GM20431 (cell line): ENCODE measurements around the gene LRRC37A3.
"Not testable (repeated sequence)": the region's sequence is repeated elsewhere in the genome, so short reads cannot be mapped to it uniquely, and the experiment has no call there.

Experiments used
- in situ Hi-C: fragments of 300-500 bp; cut with MseI, MboI; formaldehyde crosslinking; loops from one replicate; pipeline ENCODE4 v1.15.0; 2020; ENCODE audit warnings: low sequenced_read_pairs; ENCODE audit not compliant: unreplicated experiment

LRRC37A3 gene

DNA sequence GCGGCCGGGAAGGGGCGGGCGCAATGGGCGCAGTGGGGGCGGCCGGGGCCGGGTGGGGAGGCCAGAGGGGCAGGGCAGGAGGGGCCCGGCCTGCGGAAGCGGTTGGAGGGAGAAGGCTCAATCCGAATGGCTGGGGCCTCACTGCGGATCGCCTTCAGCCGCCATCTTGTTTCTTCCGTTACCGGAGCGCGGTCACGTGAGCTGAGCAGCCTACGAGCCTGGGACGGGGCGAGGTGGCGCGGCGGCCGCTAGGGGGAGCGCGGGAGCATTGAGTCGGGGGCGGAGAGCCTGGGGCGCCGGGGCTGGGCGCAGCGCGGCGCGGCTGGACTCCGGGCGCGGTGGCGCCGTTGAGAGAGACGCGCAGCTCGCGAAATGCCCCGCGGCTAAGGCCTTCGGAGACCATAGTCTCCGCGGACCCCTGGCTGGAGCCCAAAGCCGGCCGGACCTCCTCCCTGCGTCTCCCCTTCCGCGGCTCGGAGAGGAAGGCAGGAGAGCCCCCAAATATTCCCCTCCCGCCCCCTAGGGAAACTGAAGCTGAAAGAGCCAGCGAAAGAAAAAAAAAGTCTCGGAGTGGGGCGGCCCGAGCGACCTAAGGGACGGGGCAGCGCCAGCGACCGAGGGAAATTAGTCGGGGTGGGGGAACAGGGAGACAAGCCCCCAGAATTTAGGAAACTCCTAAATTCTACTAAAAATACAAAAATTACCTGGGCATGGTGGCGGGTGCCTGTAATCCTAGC, at the start of gene LRRC37A3:
TSS of gene LRRC37A3 (minus strand) at position 190 of the 737 bp plus-strand sequence. CDS start 22,221 bp downstream, outside the sequence.
- in situ Hi-C loops, result not testable (repeated sequence)

DNA sequence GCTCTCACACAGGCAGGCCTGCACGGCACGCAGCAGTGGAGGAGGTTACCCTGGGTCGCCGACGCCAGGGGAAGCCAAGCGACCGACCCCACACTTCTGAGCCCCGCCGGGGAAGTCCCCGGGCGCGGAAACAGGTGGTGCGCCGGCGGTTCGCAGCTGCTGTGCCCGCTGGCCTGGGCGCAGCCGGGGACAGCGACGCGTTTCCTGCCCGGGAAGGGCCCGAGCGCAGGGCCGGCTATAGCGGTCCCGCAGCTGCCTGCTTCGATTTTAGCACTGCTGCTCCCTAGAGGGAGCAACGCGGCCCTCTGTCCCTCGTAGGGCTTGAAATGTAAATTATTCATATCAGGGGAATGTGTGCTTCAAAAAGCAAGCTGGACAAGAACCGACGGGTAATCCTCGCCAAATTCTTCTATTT, 46.6 kb upstream of the LRRC37A3 start:
- in situ Hi-C loops, result loop anchor here (10.0 kb wide), 1 partner anchor 229 kb away; no protein-coding TSS in a partner anchor

DNA sequence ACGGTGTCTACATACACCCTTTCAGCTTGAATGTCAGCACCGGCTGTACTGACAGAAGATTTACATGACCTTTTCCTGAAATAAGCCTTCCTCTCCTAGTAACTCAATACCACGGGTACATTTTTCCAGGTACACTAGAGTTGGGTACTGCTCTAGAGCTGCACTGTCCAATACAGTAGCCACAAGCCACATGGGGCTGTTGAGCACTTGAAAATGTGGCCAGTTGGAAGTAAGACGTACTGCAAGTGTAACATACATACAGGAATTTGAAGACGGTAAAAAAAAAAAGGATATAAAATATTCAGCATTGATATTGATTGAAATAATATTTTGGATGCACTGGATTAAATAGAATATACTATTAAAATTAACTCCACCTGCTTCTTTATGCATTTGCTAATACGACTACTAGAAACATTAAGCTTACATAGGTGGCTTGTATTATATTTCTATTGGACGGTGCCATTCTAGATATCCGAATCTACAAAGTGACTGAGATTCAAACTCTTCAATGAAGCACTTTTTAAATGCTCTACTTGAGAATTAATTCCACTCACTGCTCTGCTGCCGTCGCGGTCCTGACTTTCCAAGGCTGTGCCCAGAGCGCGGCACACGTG, 46.1 kb upstream of the LRRC37A3 start:
- in situ Hi-C loops, result loop anchor here (10.0 kb wide), 1 partner anchor 229 kb away; no protein-coding TSS in a partner anchor

DNA sequence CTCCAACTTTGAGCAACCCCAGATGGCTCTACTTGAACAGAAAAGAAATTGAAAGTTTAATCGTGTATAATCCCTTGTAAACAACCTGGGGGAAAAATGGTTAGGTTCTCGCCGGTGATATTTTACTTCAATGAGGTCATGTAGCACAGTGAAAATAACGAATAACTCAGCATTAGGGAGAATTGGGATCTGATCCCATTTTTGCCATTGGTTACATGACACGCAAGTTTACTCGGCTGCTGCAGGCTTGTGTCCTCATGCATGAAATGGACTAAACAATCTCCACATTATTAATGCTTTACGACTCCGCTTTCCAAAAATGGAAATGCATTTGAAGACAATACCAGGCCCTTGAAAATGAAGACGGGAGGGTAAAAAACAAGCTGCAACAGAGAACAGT, 45.5 kb upstream of the LRRC37A3 start:
- in situ Hi-C loops, result loop anchor here (10.0 kb wide), 1 partner anchor 230 kb away; no protein-coding TSS in a partner anchor

DNA sequence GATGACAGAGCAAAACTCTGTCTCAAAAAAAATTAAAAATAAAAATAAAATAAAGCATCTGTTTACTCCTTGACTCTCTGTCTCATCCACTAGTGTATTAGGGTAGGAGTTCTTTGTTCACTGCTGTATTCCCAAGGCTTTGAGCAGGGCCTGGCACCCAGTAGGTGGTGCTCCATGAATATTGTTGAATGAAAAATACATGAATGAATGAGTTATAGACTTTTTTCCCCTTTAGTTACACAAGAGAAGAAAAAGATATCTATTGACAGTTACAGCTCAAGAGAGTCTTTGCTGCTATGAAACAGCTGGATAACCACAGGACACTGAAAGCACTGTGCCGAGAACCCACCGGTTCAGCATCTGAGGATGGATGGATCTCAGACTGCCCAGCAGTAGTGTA, 44.5 kb upstream of the LRRC37A3 start:
- in situ Hi-C loops, result loop anchor here (10.0 kb wide), 1 partner anchor 231 kb away; no protein-coding TSS in a partner anchor

- in situ Hi-C loops, result loop anchor here (10.0 kb wide), 1 partner anchor 233 kb away; no protein-coding TSS in a partner anchor
These were observed 42.5 kb upstream of the LRRC37A3 start for GRCh38 chr17:64961563-64962378.

GRCh38 chr17:64951877-64952276, 32.6 kb upstream of the LRRC37A3 start:
- in situ Hi-C loops, result no loop called here

GRCh38 chr17:64950871-64951270, 31.6 kb upstream of the LRRC37A3 start:
- in situ Hi-C loops, result no loop called here

DNA sequence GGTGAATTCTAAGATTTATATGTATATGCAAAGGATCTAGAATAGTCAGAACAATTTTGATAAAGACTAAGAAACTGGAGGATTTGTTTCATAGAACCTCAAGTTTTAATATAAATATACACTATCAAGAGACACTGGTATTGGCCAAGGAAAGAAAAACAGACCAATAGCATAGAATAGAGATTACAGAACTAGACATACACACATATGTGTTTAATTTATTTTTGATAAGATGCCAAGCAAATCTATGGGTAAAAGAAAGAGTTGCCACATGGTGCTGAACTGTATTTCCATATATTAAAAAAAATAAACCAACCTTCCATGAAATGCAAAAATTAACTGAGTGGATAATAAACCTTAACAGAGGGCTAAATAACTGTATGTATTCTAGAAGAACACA, 27.9 kb upstream of the LRRC37A3 start:
- in situ Hi-C loops, result no loop called here

GRCh38 chr17:64941761-64942160, 22.5 kb upstream of the LRRC37A3 start:
- in situ Hi-C loops, result no loop called here

DNA sequence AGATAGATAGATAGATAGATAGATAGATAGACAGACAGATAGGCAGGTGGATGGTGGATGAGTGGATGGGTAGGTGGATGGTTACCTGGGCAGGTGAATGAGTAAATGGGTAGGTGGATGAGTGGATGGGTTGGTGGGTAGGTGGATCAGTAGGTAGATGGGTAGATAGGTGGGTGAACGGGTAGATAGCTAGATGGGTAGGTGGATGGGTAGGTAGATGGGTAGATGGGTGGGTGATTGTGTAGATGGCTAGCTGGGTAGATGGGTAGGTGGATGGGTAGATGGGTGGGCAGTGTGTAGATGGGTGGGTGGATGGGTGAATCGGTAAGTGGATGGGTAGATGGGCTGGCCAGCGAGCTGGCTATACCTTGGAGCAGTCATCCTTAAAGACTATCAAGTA, 21.8 kb upstream of the LRRC37A3 start:
- in situ Hi-C loops, result no loop called here

- in situ Hi-C loops, result no loop called here
These were observed 20.8 kb upstream of the LRRC37A3 start for GRCh38 chr17:64940055-64940454.

GRCh38 chr17:64938925-64939474, 19.7 kb upstream of the LRRC37A3 start:
- in situ Hi-C loops, result loop anchor here (10.0 kb wide), 1 partner anchor 164 kb away; no protein-coding TSS in a partner anchor

GRCh38 chr17:64938290-64938689, 19.0 kb upstream of the LRRC37A3 start:
- in situ Hi-C loops, result loop anchor here (10.0 kb wide), 1 partner anchor 163 kb away; no protein-coding TSS in a partner anchor

- in situ Hi-C loops, result loop anchor here (10.0 kb wide), 1 partner anchor 161 kb away; no protein-coding TSS in a partner anchor
These were observed 16.8 kb upstream of the LRRC37A3 start for GRCh38 chr17:64936117-64936516.

DNA sequence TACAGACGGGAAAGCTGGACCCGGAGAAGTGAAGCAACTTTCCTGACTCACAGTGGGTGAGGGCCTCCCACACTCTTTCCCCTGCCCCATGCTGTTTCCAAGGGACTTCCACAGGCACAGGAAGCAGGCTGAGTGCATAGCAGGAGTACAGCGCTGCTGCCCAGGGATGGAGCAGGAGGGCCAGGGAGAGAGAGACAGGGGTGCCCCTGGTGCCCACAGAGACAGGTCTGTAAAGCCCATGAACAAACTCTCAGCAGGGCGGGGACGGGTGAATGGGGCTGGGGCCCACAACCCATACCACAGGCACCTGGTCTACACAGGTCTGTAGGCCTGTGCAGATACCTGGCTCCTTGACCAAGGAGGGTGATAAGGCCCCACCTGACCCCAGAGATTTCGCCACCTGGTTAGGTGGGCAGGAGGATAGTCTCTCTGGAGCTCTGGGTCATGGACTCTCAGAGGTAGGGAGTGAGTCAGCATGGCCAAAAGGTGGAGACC, 15.1 kb upstream of the LRRC37A3 start:
- in situ Hi-C loops, result loop anchor here (10.0 kb wide), 1 partner anchor 160 kb away; no protein-coding TSS in a partner anchor

GRCh38 chr17:64932850-64933249, 13.6 kb upstream of the LRRC37A3 start:
- in situ Hi-C loops, result loop anchor here (10.0 kb wide), 1 partner anchor 158 kb away; no protein-coding TSS in a partner anchor

DNA sequence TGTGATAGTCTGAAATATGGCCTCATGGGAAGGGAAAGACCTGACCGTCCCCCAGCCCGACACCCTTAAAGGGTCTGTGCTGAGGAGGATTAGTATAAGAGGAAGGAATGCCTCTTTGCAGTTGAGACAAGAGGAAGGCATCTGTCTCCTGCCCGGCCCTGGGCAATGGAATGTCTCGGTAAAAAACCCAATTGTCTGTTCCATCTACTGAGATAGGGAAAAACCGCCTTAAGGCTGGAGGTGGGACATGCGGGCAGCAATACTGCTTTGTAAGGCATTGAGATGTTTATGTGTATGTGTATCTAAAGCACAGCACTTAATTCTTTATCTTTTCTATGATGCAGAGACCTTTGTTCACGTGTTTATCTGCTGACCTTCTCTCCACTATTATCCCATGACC, 11.1 kb upstream of the LRRC37A3 start:
- in situ Hi-C loops, result loop anchor here (10.0 kb wide), 1 partner anchor 156 kb away; no protein-coding TSS in a partner anchor

DNA sequence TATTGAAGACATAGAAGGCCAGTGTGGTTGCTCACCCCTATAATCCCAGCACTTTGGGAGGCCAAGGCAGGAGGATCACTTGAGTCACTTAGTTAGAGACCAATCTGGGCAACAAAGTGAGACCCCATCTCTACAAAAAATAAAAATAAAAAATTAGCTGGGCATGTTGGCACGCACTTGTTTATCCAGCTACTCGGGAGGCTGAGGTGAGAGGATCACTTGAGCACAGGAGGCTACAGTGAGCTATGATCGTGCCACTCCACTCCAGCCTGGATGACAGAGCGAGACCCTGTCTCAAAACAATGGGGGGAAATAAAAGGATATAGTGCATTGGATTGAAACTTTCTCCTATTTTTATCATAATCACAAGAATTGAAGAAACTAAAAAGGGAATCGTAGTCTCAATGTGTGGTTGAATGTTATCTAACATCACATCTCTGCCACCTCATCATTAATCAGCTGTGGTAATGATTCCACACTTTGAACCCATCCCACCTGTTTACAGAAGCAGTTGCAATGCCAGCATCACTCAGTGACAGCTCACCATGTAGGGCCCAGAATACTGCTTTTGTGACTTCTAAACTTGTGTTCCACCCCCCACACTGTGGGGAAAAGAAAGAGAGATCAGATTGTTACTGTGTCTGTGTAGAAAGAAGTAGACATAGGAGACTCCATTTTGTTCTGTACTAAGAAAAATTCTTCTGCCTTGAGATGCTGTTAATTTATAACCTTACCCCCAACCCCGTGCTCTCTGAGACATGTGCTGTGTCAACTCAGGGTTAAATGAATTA, 10.3 kb upstream of the LRRC37A3 start:
- in situ Hi-C loops, result loop anchor here (10.0 kb wide), 1 partner anchor 155 kb away; no protein-coding TSS in a partner anchor
